Stomach (tissue), 4 donors: ENCODE data around the gene ZNF575.

Experiments
- CTCF ChIP-seq, 7 experiments: fragments of 450-650 bp in 4 of 7; fragments of 200-600 bp in 3 of 7; sonication (generic) in 3 of 7; IDR thresholded peaks; one replicate each; pipeline ENCODE4 v1.5.1; 2016 to 2019; ENCODE audit warnings: antibody characterized with exemption in 7 of 7, control low read depth in 2 of 7, mild to moderate bottlenecking in 1 of 7
- POLR2A ChIP-seq, 4 donors: fragments of 450-650 bp; IDR thresholded peaks; one replicate each; pipeline ENCODE4 v1.6.1; 2016; ENCODE audit warnings: antibody characterized with exemption in 4 of 4, control low read depth in 2 of 4, mild to moderate bottlenecking in 1 of 4, moderate library complexity in 1 of 4

- TF ChIP-seq CTCF (IDR thresholded peaks at IDR 0.05): no peak
- TF ChIP-seq POLR2A (IDR thresholded peaks at IDR 0.05): no peak
Observed at GRCh38 chr19:43533546-43534304, 737 bp downstream of the ZNF575 start.
